ENCODE data around the gene RCAN1.

- TF ChIP-seq CTCF (IDR thresholded peaks at IDR 0.05; ENCODE audit: low read depth, low read length) (no peak), EZH2phosphoT487 (IDR thresholded peaks at IDR 0.05; ENCODE audit: low read depth) (no peak)
Measured at GRCh38 chr21:34557261-34557660, 57.7 kb downstream of the RCAN1 start.

Data from OCI-LY3 (cell line).